ENCODE data around the gene IGLL5. TPM values are rescaled to one million over a fixed set of nuclear protein-coding genes. Genes with fewer than 3 reads are reported as not detected.

Gene IGLL5
- total and polyA plus RNA-seq, 12 donors: 0.26 to 4.4 (median 0.71) TPM; not detected in 5

GRCh38 chr22:22853713-22854112, 33.9 kb upstream of the IGLL5 start:
- Histone ChIP-seq H3K36me3 (no peaks in the 10 kb centered on the region), H3K27me3 (peaks cover 0 to 75% (median 41%) of the 10 kb centered on the region in 7 donors), H3K4me3 (no peak overlapping the region), H3K4me1 (no peaks in the 10 kb centered on the region), H3K27ac (no peak overlapping the region), H3K9me3 (no peaks in the 10 kb centered on the region)
- ATAC-seq (no peak), DNase-seq (no peak)
- TF ChIP-seq CTCF (IDR thresholded peaks at IDR 0.05): no peak
- intact Hi-C loops (cut with DNase I): loop anchor here in 2 of 10 donors (2.0 to 10.0 kb wide), 4 partner anchors 97 to 271 kb away; no protein-coding TSS in a partner anchor
- 70 to 79% methylated on average over 2 of the region's 2 CpGs for WGBS, 2 donors

GRCh38 chr22:22854466-22854865, 33.1 kb upstream of the IGLL5 start:
- no peaks in the 10 kb centered on the region for H3K9me3 ChIP-seq
- intact Hi-C loops (cut with DNase I): loop anchor here in 2 of 10 donors (2.0 to 10.0 kb wide), 3 partner anchors 100 to 270 kb away; no protein-coding TSS in a partner anchor
- ATAC-seq (no peak), DNase-seq (no peak)
- H3K27ac ChIP-seq: no peak overlapping the region
- no peak for TF ChIP-seq CTCF (IDR thresholded peaks at IDR 0.05)
- 60 to 61% methylated on average over 8 of the region's 8 CpGs for WGBS, 2 donors
- H3K4me3 ChIP-seq: no peak overlapping the region
- no peaks in the 10 kb centered on the region for H3K36me3 ChIP-seq
- H3K27me3 ChIP-seq: peaks cover 0 to 72% (median 44%) of the 10 kb centered on the region in 7 donors
- H3K4me1 ChIP-seq: no peaks in the 10 kb centered on the region

- Histone ChIP-seq H3K27ac (no peak overlapping the region), H3K4me3 (no peak overlapping the region), H3K36me3 (no peaks in the 10 kb centered on the region), H3K27me3 (peaks cover 0 to 72% (median 47%) of the 10 kb centered on the region in 7 donors), H3K4me1 (no peaks in the 10 kb centered on the region), H3K9me3 (no peaks in the 10 kb centered on the region)
- ATAC-seq (no peak), DNase-seq (no peak)
- intact Hi-C loops (cut with DNase I): loop anchor here in 3 of 10 donors (2.0 to 10.0 kb wide), 4 partner anchors 100 to 270 kb away; no protein-coding TSS in a partner anchor
- 52 to 59% methylated on average over 13 of the region's 13 CpGs for WGBS, 2 donors
- no peak for TF ChIP-seq CTCF (IDR thresholded peaks at IDR 0.05)
These were observed 32.5 kb upstream of the IGLL5 start for GRCh38 chr22:22855085-22855484.

GRCh38 chr22:22855617-22856308, 31.9 kb upstream of the IGLL5 start:
- peaks cover 0 to 66% (median 47%) of the 10 kb centered on the region in 7 donors for H3K27me3 ChIP-seq
- H3K36me3 ChIP-seq: no peaks in the 10 kb centered on the region
- ATAC-seq: peak in 1 of 8 donors; percentile 51
- intact Hi-C loops (cut with DNase I): loop anchor here in 3 of 10 donors (2.0 to 10.0 kb wide), 4 partner anchors 99 to 269 kb away; no protein-coding TSS in a partner anchor
- DNase-seq: no peak
- no peak overlapping the region for H3K4me3 ChIP-seq
- H3K9me3 ChIP-seq: no peaks in the 10 kb centered on the region
- TF ChIP-seq CTCF (IDR thresholded peaks at IDR 0.05): peak in 7 of 9 donors; percentile 10 to 55 (median 19)
- H3K27ac ChIP-seq: no peak overlapping the region
- WGBS, 2 donors: 65 to 78% methylated on average over 5 of the region's 5 CpGs
- H3K4me1 ChIP-seq: no peaks in the 10 kb centered on the region

Measured in heart right ventricle (tissue), 16 donors.